Measurements from ENCODE around the gene MPHOSPH9.

MPHOSPH9 gene

GRCh38 chr12:123127182-123127495 is 105.8 kb downstream of the MPHOSPH9 start:
- no peak for DNase-seq (ENCODE audit: low read depth)

- DNase-seq (ENCODE audit: low read depth): peak; percentile 90
Observed at GRCh38 chr12:123126294-123127181, 106.4 kb downstream of the MPHOSPH9 start.

- DNase-seq (ENCODE audit: low read depth): no peak
Observed at GRCh38 chr12:123122626-123123025, 110.3 kb downstream of the MPHOSPH9 start.

- no peak for DNase-seq (ENCODE audit: low read depth)
Observed at GRCh38 chr12:123121670-123122069, 111.3 kb downstream of the MPHOSPH9 start.

- DNase-seq (ENCODE audit: low read depth): no peak
Observed at GRCh38 chr12:123120452-123121166, 112.3 kb downstream of the MPHOSPH9 start.

GRCh38 chr12:123119808-123120207 is 113.1 kb downstream of the MPHOSPH9 start:
- no peak for DNase-seq (ENCODE audit: low read depth)

GRCh38 chr12:123118497-123118896 is 114.4 kb downstream of the MPHOSPH9 start:
- no peak for DNase-seq (ENCODE audit: low read depth)

GRCh38 chr12:123115409-123116121 is 117.4 kb downstream of the MPHOSPH9 start:
- peak; percentile 15 for DNase-seq (ENCODE audit: low read depth)

GRCh38 chr12:123114304-123115083 is 118.4 kb downstream of the MPHOSPH9 start:
- no peak for DNase-seq (ENCODE audit: low read depth)

GRCh38 chr12:123113026-123113425 is 119.9 kb downstream of the MPHOSPH9 start:
- no peak for DNase-seq (ENCODE audit: low read depth)

- DNase-seq (ENCODE audit: low read depth): no peak
Observed at GRCh38 chr12:123111498-123112165, 121.3 kb downstream of the MPHOSPH9 start.

- no peak for DNase-seq (ENCODE audit: low read depth)
Observed at GRCh38 chr12:123109319-123109772, 123.6 kb downstream of the MPHOSPH9 start.

- DNase-seq (ENCODE audit: low read depth): no peak
Observed at GRCh38 chr12:123108682-123109066, 124.3 kb downstream of the MPHOSPH9 start.

GRCh38 chr12:123107926-123108681 is 124.8 kb downstream of the MPHOSPH9 start:
- no peak for DNase-seq (ENCODE audit: low read depth)

- DNase-seq (ENCODE audit: low read depth): no peak
Observed at GRCh38 chr12:123106640-123107359, 126.1 kb downstream of the MPHOSPH9 start.

- no peak for DNase-seq (ENCODE audit: low read depth)
Observed at GRCh38 chr12:123105211-123105826, 127.6 kb downstream of the MPHOSPH9 start.

- DNase-seq (ENCODE audit: low read depth): no peak
Observed at GRCh38 chr12:123104809-123105208, 128.1 kb downstream of the MPHOSPH9 start.
